ENCODE measurements around the gene PTPRD. TPM values are rescaled to one million over a fixed set of nuclear protein-coding genes. Genes with fewer than 3 reads are reported as not detected.

The PTPRD gene
- total and polyA plus RNA-seq, 9 donors: 16.2 to 231 (median 85.8) TPM

- DNase-seq: no peak
- H3K9me3 ChIP-seq: no peaks in the 10 kb centered on the region
- TF ChIP-seq CTCF (IDR thresholded peaks at IDR 0.05) (no peak), POLR2A (IDR thresholded peaks at IDR 0.05) (no peak), EP300 (IDR thresholded peaks at IDR 0.05) (no peak)
- no peaks in the 10 kb centered on the region for H3K4me1 ChIP-seq (ENCODE audit: insufficient read depth)
- H3K36me3 ChIP-seq: no peaks in the 10 kb centered on the region
- H3K27ac ChIP-seq: no peak overlapping the region
- H3K4me3 ChIP-seq: no peak overlapping the region
- no peaks in the 10 kb centered on the region for H3K27me3 ChIP-seq
- intact Hi-C loops (cut with DNase I): no loop called here
These were observed 1380.9 kb downstream of the PTPRD start for GRCh38 chr9:9231946-9232345.

- Histone ChIP-seq H3K27ac (no peak overlapping the region), H3K9me3 (no peaks in the 10 kb centered on the region), H3K4me1 (ENCODE audit: insufficient read depth) (no peaks in the 10 kb centered on the region), H3K36me3 (no peaks in the 10 kb centered on the region), H3K27me3 (no peaks in the 10 kb centered on the region), H3K4me3 (no peak overlapping the region)
- intact Hi-C loops (cut with DNase I): no loop called here
- no peak for TF ChIP-seq CTCF (IDR thresholded peaks at IDR 0.05)
- TF ChIP-seq EP300 (IDR thresholded peaks at IDR 0.05): no peak
- no peak for TF ChIP-seq POLR2A (IDR thresholded peaks at IDR 0.05)
- no peak for DNase-seq
- WGBS, 3 donors: 80 to 91% (median 88%) methylated on average over 3 of the region's 3 CpGs
These were observed 1383.5 kb downstream of the PTPRD start for GRCh38 chr9:9229269-9229668.

GRCh38 chr9:9223175-9223574 lies 1389.6 kb downstream of the PTPRD start:
- intact Hi-C loops (cut with DNase I): no loop called here
- Histone ChIP-seq H3K27me3 (no peaks in the 10 kb centered on the region), H3K4me1 (ENCODE audit: insufficient read depth) (no peaks in the 10 kb centered on the region), H3K9me3 (no peaks in the 10 kb centered on the region), H3K36me3 (no peaks in the 10 kb centered on the region), H3K4me3 (no peak overlapping the region), H3K27ac (no peak overlapping the region)
- TF ChIP-seq EP300 (IDR thresholded peaks at IDR 0.05) (no peak), POLR2A (IDR thresholded peaks at IDR 0.05) (no peak), CTCF (IDR thresholded peaks at IDR 0.05) (no peak)
- DNase-seq: no peak

GRCh38 chr9:9222730-9223129 lies 1390.1 kb downstream of the PTPRD start:
- H3K4me3 ChIP-seq: no peak overlapping the region
- DNase-seq: no peak
- H3K4me1 ChIP-seq (ENCODE audit: insufficient read depth): no peaks in the 10 kb centered on the region
- TF ChIP-seq CTCF (IDR thresholded peaks at IDR 0.05): no peak
- no peak for TF ChIP-seq EP300 (IDR thresholded peaks at IDR 0.05)
- TF ChIP-seq POLR2A (IDR thresholded peaks at IDR 0.05): no peak
- no peaks in the 10 kb centered on the region for H3K9me3 ChIP-seq
- intact Hi-C loops (cut with DNase I): no loop called here
- no peaks in the 10 kb centered on the region for H3K36me3 ChIP-seq
- H3K27ac ChIP-seq: no peak overlapping the region
- no peaks in the 10 kb centered on the region for H3K27me3 ChIP-seq
- 89 to 95% (median 93%) methylated on average over 1 of the region's 1 CpG for WGBS, 3 donors

GRCh38 chr9:9216934-9217333 lies 1395.9 kb downstream of the PTPRD start:
- Histone ChIP-seq H3K36me3 (no peaks in the 10 kb centered on the region), H3K9me3 (no peaks in the 10 kb centered on the region), H3K27ac (no peak overlapping the region), H3K4me3 (no peak overlapping the region), H3K27me3 (no peaks in the 10 kb centered on the region), H3K4me1 (ENCODE audit: insufficient read depth) (no peaks in the 10 kb centered on the region)
- no peak for DNase-seq
- WGBS, 3 donors: 91 to 99% (median 98%) methylated on average over 2 of the region's 2 CpGs
- TF ChIP-seq CTCF (IDR thresholded peaks at IDR 0.05) (no peak), EP300 (IDR thresholded peaks at IDR 0.05) (no peak), POLR2A (IDR thresholded peaks at IDR 0.05) (no peak)
- intact Hi-C loops (cut with DNase I): no loop called here

Measured in ovary (tissue), 9 donors.